Fibroblast of upper back skin (primary cell): Measurements from ENCODE around the gene METTL25B.
"Not testable (repeated sequence)": the region's sequence is repeated elsewhere in the genome, so short reads cannot be mapped to it uniquely, and the experiment has no call there.

ENCODE experiments used
- DNase-seq: peaks from one replicate; pipeline ENCODE4 v3.0.0-alpha.2; 2013

The METTL25B gene

DNA sequence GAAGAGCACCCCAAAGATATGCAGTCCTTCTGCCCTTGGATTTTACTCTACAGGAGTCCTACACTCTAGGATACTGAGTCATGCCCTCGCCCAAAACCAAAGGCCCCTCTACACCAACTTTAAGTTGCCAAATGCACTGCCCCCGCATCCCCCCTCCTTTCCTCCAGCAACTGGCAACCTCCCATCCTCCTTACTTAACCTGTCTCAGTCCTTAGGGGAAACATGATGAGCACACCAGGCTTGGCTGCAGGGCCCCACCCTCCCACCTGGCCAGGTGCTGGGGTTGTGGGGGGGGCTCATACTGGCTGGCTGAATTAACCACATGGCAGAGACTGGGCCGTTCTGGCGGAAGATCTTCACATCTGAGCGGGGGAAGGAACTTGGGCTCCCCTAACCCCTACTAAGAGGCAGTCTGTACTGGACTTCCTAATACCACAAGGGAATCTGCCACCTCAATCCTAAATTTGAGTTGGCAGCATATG is 22.0 kb downstream of the METTL25B start:
- DNase-seq: no peak

DNA sequence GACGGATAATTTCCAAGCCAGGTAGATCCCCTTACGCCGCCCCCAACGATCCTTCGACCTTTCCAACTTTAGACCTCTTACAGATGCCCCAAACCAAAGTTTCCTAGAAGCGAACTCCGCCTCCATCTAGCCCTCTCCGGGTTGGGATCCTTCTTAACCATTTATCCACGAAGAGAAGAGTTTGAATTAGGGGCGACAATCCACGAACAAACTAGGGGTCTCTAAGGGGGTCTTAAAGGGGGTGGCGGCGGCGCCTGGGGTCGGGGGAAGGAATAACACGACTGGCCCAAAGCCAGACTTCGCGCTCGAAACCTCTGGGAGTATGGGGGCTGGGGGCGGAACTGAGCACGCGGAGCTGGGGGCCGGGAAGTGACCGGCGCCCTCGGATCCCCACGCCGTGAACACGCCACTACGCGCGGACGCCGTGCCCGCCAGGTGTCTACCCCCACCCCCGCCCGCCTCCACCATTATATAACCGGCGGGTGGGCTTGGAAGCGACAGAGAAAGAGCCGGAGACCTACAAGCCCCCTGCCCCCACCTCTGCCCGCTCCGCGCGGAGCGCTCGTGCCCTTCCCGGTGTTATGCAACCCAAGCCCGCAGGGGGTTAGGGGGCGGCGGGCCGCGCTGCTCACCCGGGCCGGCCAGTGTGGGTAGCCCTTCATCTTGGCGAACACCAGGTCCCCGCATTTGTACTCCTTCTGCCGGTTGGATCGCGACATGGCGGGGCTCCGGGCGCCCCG is 22.6 kb downstream of the METTL25B start:
- no peak for DNase-seq

GRCh38 chr1:156751451-156751756 is 23.1 kb downstream of the METTL25B start, which contains the start of gene HDGF:
TSS of gene HDGF (minus strand) at chr1:156751675. CDS start at chr1:156751429, 246 bp downstream.
- no peak for DNase-seq

- DNase-seq: peak; percentile 97
Observed at GRCh38 chr1:156751757-156752481, 23.6 kb downstream of the METTL25B start.

- no peak for DNase-seq
Observed at GRCh38 chr1:156752843-156753482, 24.7 kb downstream of the METTL25B start.

GRCh38 chr1:156754219-156754618 is 25.9 kb downstream of the METTL25B start:
- DNase-seq: no peak

- DNase-seq: no peak
Observed at GRCh38 chr1:156755527-156755950, 27.3 kb downstream of the METTL25B start.

DNA sequence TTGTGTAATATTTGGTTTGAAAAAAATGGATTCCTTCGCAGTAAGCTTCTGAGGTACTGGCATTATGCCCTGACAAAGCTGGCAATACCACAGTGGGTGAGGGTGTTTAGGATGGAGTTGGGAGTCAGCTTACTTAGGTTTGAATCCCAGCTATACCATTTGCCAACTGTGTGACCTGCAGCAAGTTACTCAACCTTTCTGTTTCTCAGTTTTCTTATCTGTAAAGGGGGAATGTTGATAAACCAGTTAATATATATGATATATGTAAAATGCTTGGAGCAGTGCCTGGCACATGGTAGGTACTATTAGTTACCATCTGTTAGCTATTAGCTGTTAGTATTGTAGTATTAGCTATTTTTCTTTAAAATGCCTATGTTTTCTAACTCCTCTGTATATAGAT is 28.1 kb downstream of the METTL25B start:
- DNase-seq: no peak

DNA sequence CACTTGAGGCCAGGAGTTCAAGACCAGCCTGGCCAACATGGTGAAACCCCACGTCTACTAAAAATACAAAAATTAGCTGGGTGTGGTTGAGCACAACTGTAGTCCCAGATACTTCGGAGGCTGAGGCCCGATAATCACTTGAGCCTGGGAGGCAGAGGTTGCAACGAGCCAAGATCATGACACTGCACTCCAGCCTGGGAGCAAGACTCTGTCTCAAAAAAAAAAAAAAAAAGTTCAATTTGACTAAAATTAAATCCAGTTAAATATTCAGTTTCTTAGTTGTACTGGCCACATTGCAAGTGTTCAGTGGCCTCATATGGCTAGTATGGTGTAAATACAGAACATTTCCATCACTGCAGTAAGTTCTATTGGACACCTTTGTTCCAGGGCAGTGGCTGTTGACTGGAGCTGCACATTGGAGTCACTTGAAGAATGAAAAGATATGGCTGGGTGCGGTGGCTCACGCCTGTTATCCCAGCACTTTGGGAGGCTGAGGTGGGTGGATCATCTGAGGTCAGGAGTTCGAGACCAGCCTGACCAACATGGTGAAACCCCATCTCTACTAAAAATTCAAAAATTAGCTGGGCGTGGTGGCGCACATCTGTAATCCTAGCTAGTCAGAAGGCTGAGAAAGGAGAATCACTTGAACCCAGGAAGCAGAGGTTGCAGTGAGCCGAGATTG is 29.4 kb downstream of the METTL25B start:
- not testable (repeated sequence) for DNase-seq

GRCh38 chr1:156760092-156760795 is 32.0 kb downstream of the METTL25B start:
- no peak for DNase-seq

DNA sequence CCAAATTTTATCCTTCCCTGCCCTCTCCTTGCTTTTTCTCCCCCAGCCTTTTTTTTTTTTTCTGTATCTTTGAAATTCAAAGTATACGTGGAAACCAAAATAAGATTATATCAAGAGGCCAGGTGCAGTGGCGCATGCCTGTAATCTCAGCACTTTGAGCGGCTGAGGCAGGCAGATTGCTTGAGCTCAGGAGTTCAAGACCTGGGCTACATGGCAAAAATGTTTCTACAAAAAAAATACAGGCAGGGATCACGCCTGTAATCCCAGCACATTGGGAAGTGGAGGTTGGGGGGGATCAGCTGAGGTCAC is 32.5 kb downstream of the METTL25B start:
- DNase-seq: no peak

DNA sequence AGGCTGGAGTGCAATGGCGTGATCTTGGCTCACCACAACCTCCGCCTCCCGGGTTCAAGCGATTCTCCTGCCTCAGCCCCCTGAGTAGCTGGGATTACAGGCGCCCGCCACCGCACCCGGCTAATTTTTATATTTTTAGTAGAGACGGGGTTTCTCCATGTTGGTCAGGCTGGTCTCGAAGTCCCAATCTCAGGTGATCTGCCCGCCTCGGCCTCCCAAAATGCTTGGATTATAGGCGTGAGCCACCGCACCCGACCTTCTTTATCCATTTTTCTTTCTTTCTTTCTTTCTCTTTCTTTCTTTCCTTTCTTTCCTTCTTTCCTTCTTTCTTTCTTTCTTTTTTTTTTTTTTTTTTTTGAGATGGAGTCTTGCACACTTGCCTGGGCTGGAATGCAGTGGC is 36.9 kb downstream of the METTL25B start:
- not testable (repeated sequence) for DNase-seq

- DNase-seq: no peak
Observed at GRCh38 chr1:156765666-156766065, 37.4 kb downstream of the METTL25B start.

DNA sequence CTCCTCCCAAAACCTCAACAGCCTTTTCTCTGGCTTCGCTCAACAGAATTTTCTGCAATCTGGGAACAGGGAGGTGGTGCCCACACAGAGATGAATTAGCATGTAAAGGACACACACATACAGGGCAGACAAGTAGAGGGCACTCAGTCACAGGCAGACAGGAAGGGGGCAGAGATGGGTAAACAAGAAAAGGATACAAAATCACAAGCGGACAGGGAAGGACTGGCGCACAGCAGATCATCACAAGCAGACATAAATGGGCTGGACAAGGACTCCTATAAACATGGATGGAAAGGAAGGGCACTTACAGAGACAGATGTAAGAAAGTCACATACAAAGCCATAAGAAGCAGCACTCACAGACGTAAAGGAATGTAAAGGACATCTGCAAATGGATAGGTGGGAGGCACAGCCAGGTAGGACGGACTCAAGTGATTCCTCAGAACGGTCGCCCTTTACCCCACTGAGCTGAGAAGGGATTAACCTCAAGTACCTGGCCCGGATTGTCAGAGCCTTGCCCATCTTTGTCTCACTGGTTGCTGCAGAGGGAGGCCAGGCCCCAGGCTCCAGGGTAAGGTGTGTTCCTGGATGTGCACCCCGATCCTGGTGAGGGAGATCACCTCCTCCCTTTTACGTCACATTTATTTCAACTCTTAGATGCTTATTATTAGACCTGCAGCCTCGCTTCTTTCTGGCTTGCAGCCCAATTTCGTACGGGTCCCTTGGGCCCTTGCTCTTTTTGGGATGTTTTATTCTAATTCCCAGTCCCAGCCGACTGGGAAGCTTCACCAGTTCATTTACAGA is 38.2 kb downstream of the METTL25B start:
- DNase-seq: no peak

DNA sequence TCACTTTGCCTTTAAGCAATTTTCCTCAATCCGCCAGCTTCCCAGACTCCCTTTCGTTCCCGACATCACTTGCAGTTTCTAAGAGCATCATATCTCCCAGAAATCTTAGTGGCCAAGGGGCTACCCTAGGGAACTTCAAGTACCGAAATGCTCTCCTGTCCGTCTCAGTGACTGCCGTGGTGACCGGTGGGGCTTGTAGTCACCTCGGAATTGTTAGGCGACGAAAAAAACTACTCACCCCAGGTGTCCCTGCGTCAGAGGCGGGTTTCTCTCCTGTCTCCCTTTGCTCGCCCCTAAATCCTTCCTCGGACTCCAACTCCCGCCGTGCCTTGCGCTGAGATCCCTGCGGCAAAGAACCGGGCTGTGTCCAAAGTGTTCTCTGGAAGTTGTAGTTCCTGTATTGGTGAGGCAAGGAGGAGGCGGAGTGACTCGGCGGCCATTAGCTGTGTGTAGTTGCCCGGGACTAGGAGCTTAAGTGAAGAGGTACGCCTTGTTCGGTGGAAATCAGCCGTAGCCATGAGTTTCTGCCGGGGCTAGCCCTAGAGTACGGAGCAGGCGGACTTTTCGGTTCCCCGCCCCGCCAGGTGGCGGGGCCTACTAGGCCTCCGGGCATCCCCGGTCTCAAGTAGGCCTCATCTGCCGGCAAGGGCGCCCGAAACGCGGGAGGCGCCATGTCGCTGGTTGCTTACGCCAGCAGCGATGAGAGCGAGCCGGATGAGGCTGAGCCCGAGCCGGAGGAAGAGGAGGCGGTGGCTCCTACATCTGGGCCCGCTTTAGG is 39.0 kb downstream of the METTL25B start, which contains the start of gene PRCC:
Gene PRCC, plus strand, starts transcription at position 435 of the 778 bp plus-strand sequence. Its CDS starts 237 bp downstream, at position 672.
- peak; percentile 100 for DNase-seq

- no peak for DNase-seq
Observed at GRCh38 chr1:156767879-156768604, 39.8 kb downstream of the METTL25B start.

GRCh38 chr1:156768610-156769295 is 40.5 kb downstream of the METTL25B start:
- no peak for DNase-seq

GRCh38 chr1:156772222-156772621 is 44.0 kb downstream of the METTL25B start:
- no peak for DNase-seq

DNA sequence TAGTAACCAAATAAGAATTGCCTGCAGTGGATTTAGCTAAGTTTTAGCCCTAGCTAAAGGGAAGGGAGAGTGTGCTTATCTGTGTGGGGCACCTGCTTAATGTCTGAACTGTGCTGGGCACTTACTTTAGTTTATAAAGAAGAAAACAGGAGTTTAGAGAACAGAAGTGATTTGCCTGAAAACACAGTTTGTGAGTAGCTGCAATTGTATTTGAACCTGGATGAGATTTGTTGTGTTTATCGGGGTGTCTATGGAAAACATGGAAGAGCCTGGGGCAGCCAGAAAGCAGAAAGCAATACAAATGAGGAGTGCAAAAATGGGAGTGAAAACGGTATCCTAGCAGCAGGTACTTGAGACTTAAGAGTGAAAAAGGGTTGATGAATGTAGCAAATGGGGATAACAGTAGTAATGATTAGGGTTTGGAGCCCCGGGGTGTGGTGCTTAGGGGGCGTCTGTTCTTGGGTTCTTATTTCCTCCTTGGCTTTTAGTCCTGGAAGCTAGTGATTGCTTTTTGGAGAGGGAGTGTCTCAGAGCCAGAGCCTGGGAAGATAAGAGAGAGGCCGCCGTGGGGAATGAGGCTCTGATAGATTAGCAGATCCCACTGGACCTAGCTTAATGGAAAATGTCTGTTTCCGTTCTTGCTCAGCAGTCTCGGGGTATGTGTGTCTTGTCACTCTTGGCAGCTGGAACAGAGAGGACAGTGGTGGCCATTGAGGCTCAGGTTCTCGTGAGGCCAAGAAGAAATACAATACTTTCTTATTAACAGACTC is 44.6 kb downstream of the METTL25B start:
- no peak for DNase-seq
